NB4 (cell line): ENCODE measurements around the gene PSKH1.

Experiments used
- MAX ChIP-seq: IDR thresholded peaks from 2 replicates; pipeline ENCODE4 v1.6.1; 2011; ENCODE audit warnings: low read depth, low read length
- TF ChIP-seq, protein P1 (sequence below): IDR thresholded peaks from one replicate; pipeline ENCODE4 v1.5.1; 2012; ENCODE audit warnings: low read depth, low read length

DNA sequence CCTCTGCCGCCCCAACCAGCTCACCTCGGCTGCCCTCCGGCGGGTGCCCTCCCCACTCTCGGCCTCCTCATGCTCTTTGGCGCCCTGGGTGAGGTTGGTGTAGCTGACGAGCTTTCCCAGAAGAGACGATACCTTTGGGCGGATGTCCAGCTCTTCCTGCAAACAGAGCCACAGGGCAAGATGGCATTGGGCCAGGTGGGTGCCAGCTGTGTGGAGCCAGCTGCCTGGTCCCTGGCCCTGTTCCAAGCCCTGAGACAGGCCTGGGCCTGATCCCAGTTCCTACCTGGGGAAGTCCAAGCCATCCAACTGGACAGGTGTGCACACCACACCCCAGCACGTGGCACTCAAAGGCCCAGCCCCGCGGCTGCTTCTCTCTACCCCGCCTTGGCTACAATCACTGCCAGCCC is 68.5 kb downstream of the PSKH1 start:
- TF ChIP-seq, protein P1, sequence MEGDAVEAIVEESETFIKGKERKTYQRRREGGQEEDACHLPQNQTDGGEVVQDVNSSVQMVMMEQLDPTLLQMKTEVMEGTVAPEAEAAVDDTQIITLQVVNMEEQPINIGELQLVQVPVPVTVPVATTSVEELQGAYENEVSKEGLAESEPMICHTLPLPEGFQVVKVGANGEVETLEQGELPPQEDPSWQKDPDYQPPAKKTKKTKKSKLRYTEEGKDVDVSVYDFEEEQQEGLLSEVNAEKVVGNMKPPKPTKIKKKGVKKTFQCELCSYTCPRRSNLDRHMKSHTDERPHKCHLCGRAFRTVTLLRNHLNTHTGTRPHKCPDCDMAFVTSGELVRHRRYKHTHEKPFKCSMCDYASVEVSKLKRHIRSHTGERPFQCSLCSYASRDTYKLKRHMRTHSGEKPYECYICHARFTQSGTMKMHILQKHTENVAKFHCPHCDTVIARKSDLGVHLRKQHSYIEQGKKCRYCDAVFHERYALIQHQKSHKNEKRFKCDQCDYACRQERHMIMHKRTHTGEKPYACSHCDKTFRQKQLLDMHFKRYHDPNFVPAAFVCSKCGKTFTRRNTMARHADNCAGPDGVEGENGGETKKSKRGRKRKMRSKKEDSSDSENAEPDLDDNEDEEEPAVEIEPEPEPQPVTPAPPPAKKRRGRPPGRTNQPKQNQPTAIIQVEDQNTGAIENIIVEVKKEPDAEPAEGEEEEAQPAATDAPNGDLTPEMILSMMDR: no peak
- TF ChIP-seq MAX: no peak
